GM19023 (cell line): ENCODE data around the gene LYPD4.
"Not testable (repeated sequence)": the region's sequence is repeated elsewhere in the genome, so short reads cannot be mapped to it uniquely, and the experiment has no call there.

Source experiments
- ATAC-seq: cut with Tn5 transposase; IDR thresholded peaks from one replicate; pipeline ENCODE4 v1.9.1; 2021; ENCODE audit warnings: mild to moderate bottlenecking, moderate library complexity; ENCODE audit not compliant: unreplicated experiment

The LYPD4 gene

DNA sequence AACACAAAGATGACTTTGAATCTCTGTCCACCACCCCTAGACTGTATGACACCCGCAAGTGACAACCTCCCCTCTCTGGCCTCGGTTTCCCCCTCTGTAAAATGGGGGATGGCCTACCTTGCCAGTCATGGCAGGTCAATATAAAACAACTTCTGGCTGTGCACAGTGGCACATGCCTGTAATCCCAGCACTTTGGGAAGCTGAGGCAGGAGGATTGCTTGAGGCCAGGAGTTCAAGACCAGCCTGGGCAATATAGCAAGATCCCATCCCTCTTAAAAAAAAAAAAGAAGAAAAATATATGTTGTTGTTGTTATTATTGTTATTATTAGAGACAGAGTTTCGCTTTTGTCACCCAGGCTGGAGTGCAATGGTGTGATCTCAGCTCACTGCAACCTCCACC is 31.5 kb upstream of the LYPD4 start:
- not testable (repeated sequence) for ATAC-seq

DNA sequence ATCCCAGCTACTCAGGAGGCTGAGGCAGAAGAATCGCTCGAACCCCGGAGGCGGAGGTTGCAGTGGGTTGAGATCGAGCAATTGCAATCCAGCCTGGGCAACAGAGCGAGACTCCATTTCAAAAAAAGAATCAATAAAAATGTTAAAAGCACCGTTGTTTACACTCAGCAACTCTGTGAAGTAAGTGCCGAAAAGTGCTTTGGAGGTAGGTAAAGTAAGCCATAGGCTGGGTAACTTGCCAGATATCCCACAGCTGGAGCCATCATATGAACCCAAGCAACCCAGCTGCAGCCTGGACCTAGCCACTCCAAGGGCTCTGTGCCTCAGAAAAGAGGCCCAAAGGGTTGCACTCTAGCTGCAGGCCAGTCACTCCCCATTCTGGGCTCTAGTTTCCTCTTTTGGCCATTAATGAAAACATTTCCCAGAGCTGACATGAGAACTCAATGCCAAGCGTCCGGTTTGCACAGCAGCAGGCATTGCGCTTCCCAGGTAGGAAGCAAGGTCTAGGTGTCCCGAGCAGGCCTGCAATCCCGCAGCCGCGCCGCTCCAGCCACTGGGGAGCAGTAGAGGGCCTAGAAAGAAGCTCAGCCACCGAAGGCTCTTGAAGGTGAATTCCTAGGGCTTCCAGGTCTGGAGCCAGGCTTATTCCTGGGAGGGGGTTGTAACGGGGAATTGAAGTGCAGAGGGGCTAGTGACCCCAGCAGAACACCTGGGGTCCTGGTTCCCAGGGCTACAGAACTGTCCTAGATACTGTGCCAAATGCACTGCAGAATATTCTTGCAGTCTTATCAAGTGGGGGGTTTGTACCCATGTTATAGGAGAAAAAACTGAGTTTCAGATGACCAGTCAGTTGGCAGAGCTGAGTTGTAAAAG is 28.5 kb upstream of the LYPD4 start:
- ATAC-seq: no peak

DNA sequence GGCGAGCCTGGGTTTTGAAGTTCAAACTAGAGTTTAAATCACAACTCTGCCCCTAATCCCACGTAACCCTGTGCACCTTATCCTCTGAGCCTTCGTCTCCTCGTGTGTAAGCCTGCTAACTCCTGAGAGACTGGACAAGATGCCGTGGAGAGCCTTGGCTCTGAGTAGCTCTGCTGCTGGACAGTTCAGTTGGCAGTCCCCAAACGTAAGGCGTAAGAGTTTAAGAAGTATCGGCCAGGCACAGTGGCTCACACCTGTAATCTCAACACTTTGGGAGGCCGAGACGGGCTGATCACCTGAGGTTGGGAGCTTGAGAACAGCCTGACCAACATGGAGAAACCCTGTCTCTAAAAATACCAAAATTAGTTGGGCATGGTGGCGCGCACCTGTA is 27.9 kb upstream of the LYPD4 start:
- ATAC-seq: no peak

DNA sequence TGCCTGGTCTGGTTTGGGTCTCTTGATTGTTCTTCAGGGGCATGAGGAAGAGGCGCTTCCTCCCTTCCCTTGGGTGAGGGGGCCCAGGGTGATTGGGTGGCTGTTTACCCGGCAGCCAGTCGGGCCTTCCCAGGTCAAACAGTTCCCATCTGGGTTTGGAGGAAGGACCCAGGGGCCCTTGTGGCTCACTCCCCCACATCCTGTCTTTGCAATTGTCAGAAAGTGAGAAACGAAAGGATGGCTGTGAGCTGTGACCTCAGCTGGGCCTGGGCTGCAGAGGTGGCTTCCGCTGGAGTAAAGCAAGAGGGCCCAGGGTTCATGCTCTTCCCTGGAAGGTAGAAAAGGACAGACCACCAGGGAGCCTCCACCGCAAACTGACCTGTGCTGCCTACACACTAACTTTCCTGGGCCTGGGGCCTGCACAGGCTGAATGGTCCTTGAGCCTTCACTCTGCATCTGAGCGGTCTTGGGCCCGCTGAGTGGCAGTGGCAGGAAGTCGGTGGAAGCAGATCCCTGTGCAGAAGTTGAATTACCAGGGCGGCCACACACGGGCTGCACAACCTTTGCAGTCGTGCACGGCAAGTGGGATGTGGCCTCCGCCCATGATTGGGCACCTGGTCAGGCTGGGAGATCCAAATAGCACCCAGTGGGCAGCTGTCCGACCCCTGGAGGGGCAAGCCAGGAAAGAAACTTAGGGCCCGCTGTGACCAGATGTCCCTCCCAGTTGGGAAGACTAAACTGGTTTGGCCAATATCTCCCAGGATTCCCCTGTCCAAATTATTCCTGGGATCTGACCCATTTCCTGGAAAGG is 27.3 kb upstream of the LYPD4 start:
- ATAC-seq: no peak

DNA sequence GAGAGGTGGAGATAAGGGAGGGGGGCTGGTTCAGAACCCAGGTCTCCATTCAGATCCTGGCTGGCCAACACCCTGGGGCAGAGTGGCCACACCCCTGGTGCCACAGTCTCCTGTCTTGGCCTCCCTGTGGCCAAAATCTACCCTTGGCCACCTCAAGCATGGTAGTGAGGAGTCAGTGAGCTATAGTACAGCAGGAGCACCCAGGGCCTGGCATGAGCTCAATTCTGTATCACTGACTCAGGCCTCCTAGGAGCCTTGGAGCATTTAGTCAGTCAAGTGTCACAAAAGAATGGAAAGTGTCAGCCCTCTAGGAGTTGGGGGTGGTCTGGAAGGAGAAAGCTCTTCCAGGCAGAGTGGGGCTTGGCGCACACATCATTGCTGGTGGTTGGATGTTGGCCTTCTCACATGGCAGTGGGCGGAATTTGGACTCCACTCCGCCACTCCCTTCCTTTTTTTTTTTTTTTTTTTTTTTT is 26.0 kb upstream of the LYPD4 start:
- ATAC-seq: no peak

DNA sequence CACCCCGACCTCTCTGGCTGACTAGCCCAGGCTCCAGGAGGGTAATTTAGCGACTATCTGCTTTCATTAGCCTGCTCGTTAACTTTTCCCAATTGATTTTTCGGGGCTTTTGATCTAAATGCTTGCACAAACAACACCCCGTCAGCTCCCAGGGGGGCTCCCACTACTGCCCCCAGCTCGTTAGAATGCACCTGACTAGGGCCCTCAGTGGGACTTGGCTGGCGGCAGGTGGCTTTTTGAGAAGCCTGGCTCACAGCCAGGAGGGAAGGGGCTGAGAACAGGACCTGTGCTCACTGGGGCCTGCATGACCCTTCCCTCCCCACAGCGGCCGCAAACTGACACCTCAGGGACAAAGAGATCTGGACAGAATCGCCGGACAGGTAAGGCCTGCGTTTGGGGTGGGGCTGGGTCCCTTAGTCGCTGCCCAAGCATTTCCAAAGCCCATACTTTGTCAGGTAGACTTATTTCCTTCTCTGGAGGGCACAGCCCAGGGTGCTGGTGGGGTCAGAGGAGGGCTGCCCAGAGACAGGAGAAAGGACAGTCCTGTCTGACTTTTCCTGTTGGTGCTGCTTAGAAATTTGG is 25.0 kb upstream of the LYPD4 start:
- ATAC-seq: no peak

DNA sequence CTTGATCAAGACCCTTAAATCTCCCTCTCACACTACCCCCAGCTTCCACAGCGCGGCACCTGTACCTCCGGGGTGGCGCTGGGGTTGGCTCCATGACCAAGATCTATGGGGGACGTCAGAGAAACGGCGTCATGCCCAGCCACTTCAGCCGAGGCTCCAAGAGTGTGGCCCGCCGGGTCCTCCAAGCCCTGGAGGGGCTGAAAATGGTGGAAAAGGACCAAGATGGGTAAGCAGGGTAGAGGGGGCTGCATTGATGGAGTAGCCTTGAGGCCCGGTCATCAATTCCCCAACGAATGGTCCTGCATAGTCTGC is 24.5 kb upstream of the LYPD4 start:
- no peak for ATAC-seq

DNA sequence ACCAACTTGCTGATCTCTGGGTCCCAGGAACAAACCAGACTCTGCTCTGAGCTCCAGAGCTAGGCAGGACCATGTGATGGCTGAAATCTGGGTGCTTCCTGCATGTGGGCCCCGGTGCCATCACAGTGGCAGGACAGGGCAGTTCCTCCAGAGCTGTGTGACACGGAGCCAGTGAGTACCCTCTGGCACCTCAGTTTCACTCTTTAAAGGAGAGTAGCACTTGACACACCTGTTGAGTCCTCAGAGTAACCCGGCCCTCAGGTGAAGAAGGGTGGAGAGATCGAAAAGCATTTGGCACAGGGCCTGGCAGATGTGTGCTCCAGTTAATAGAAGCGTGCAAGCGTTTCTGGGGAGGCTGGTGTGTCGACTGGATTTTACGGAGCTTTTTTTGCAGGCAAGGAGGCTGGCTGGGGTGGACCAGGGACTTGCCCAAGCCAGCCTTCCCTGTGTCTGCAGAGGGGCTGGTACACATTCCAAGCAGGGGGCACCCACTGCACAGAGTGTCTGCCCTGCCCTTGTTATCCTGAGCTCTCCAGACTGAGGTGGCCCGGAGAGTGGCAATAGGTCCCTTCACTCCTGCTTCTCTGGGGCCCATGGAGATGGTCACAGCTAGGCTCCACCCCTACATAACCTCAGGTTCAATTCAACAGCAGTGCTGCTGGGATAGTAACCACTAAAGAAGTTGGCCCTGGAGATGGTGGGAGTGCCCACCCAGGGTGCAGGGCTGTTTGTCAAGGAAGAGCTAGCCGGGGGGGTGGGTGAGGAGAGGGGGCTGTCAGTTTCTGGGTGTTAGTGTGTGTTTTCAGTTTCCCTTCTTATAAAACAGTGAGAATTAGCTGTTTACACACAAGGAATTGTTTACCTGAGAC is 23.9 kb upstream of the LYPD4 start:
- no peak for ATAC-seq

DNA sequence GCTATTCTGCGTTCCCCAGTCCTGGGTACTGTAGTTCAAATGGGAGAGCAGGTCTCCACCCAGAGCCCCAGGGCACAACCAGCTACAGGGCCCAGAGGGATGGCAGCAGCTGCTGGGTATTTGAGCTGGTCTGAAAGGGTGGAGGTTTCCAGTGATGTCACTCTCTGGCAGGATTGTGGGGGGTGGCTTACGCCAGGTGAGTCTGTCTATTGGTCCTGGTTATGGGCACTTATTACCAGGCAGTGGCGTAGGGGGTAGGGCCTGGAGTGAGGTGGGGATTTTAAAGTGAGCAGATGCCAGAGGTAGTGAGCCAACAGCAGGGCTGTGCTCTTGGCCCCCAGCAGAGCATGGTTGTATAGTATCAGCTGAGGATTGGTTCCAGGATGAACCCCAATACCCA is 21.8 kb upstream of the LYPD4 start:
- ATAC-seq: no peak

DNA sequence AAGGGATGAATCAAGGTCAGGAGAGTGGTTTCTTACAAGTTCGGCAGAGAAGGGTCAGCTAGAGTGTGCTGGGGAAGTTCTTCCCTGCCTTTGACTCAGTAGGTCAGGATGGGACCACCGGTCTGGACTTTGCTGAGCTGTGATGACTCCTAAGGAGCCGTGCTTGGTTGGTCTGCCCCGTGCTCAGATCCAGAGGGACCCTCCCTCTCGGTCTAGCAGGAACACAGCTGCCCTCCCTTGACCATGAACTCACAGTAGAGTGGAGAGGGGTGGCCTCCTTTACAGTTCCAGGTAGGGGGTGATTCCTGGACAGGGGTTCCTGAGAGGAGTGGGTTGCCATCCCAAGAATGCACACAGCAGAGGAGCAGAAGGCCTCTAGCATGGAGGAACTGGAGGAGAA is 19.9 kb upstream of the LYPD4 start:
- ATAC-seq: no peak

DNA sequence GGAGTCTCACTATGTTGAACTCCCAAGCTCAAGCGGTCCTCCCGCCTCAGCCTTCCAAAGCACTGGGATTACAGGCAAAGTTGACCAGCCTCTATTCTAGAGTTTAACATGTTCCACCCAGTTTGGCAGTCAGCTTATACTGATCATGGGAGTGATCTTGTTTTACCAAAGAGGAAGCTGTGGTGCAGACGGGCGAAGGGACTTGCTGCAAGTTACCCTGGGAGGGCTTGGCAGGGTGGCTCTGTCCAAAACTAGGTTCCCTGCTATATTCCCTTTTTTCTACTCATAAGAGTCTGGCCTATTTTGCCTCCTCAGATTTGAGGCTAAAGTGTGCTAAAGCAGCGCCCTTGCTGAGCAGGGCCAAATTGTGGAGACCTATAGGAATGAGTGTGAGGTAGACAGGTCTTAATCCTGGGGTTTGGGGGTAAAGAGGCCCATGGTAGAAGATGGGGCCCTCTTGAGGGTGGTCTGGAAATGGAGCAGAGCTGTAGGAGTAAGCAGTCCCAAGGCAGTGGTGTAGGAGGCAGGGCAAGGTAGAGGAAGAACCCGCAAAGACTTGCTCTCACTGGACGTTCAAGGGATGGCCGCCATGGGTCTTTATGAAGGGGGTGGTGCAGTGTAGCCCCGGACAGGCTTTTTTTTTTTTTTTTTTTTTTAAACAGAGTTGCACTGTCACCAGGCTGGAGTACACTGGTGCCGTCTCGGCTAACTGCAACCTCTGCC is 18.9 kb upstream of the LYPD4 start:
- no peak for ATAC-seq

DNA sequence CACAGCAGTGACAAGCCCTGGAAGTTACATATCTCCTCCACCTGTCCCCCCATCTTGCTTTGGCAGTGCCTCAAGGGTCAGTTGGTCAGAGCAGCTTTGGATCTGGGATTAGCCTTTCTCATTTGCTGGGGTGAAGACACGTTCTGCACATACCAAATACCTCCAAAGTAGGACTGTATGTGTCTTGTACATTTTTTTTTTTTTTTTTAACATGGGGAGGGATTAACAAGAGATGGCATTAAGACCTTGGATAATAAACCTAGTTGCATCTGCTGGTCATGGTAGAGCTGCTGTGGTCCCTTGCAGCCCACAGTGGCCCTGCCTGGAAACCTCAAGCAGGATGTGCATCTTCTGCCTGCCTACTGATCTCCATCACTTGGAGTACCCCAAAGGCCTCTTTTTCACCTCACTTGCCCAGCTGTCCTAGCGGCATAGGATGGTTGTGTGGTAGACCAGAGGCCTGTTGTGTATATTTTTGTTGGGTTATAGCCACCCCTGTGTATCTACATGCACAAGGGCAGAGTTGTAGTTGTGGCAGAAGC is 18.0 kb upstream of the LYPD4 start:
- no peak for ATAC-seq

DNA sequence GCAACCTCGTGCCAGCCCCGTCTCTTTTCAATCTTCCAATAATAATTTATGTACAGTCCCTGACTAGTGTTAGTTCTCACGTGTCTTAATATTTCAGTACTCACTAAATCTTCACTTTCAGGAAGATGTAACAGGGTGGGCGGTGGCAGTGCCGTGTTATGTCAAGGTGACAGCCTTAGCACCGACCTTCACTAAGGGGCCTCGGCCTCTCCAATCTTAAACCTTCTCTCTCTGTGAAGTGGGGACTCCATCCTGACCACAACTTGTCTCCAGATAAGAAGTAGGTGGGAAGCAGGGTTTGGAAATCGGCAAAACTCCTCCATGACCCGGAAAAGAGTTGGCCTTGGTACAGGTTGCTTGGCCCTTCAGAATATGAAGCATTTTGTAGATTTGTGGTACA is 17.4 kb upstream of the LYPD4 start:
- no peak for ATAC-seq

DNA sequence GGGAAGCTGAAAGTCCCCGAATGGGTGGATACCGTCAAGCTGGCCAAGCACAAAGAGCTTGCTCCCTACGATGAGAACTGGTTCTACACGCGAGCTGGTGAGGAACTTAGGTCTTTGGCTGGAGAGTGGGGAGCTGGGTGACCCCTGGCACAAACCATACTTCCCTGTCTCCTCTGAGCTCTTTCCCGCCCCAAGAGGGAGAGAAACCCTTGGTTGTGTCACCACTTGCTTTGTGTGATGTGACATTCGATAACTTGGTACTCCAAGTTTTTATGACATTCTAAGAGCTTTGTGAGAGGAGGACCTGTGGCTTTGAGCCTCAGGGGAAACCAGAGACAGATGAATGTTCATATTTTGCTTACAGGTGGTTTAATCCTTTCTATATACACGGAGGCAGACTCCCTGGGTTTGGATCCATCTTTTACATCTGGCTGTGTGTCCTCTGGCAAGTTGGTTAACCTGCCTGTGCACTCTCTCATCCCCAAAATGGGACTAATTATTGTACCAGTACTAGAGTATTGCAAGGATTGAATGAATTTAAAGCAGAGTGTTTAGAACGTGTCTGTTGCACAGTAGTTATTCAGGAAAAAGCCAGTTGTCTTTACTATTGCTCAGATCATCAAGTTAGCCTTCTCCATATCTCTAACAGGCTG is 16.8 kb upstream of the LYPD4 start:
- ATAC-seq: no peak

DNA sequence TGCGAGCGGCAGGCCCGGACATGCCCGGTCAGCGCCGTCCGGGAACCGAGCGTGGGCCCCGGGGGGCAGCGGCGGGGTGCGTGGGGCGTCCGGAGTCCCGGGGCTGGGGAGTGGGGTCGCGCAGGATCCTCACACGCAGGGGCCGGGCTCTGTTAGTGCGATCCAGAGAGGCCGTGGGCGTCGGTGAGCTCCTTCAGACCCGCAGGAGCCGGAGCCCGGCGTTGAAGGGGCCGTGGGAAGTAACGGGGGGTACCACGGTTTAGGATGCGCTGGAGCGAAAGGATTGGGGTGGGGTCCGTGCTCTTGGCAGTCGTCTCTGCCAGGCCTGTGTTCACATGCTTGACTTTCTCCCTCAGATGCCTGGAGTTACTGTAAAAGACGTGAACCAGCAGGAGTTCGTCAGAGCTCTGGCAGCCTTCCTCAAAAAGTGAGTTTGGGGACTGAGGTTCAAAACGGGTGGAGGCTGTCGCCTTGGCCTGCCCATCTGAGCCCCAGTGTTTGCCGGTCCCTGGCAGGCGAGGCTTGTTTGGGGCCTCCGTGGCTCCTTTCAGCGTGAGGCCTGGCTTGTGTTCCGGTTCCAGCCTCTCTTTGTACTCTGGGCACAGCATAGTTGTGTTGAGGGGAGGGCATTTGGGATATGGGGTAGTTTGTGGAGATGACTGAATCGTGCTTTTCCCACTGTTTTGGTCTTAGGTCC is 16.1 kb upstream of the LYPD4 start:
- ATAC-seq: no peak

DNA sequence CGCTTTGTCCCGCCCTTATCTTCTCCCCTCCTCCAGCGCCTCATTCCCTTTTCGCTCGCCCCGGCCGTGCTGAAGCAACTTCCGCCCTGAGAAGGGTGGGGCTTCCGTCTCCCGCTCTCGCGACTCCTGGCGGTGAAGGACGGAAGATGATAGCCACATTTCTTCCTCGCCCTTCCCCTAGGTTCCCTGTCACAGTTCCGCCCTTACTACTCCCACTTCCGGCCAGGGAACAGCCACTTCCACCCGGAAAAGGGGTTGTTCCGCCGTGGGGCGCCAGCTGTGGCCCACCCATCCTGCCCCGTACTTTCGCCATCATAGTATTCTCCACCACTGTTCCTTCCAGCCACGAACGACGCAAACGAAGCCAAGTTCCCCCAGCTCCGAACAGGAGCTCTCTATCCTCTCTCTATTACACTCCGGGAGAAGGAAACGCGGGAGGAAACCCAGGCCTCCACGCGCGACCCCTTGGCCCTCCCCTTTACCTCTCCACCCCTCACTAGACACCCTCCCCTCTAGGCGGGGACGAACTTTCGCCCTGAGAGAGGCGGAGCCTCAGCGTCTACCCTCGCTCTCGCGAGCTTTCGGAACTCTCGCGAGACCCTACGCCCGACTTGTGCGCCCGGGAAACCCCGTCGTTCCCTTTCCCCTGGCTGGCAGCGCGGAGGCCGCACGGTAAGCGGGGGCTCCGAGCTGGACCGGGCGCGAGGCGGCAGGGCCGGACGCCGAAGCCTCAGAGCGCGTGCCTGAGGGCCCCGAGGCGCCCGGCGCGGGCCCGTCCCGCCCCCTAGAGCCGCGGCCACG is 15.3 kb upstream of the LYPD4 start, which contains the start of gene RPS19:
TSS of gene RPS19 (plus strand) at position 638 of the 801 bp plus-strand sequence. CDS start 520 bp downstream, outside the sequence.
- ATAC-seq: peak; percentile 81

DNA sequence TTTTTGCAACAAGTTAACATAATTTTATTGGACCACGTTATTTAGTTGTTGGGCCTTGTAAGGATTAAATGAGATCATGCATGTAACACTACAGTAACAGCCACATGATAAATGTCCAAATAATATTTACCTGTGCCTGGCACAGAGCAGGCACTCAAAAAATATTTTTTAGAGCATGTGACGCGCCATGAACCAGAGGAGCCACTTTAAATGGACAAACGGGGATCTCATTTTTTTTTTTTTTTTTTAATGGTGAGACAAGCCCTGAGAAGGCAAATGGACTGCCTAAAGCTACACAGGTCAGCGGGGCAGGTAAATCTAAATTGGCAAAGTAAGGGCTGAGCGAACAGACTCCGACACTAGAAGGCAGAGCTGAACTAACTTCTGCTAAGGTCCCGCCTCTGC is 14.7 kb upstream of the LYPD4 start:
- no peak for ATAC-seq

DNA sequence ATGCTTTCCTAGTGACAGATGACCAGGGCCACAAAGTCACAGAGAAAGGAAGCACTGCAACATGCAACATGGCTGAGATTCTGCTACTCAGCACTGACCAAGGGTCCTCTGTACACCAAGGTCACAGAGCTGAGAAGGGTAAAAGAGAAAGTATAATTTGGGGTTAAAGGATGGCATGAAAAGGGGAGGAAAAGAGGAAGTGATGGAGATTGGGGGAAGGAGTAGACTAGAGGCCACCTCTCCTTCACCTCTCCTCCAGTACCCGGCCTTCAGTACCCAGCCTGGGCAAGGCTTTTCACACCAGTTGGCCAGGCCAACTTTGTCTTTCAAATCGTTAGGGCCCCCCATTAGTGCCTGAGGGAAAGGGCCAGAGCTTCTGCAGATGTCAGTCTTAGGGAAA is 9.3 kb upstream of the LYPD4 start:
- ATAC-seq: no peak
